Stimulated activated CD8-positive, alpha-beta memory T cell treated with anti-CD3 and anti-CD28 coated beads, Interleukin-12 subunit alpha, Interleukin-12 subunit beta, amount 100 ng/mL, for 24 hours (primary cell): ENCODE measurements around the gene FBN1.

Experiments used
- DNase-seq: peaks from one replicate; pipeline ENCODE4 v3.0.0-alpha.2; 2020; ENCODE audit errors: extremely low read depth

FBN1 gene

GRCh38 chr15:48581219-48581618, 64.3 kb downstream of the FBN1 start:
- DNase-seq = no peak

GRCh38 chr15:48580736-48581135, 64.8 kb downstream of the FBN1 start:
- DNase-seq = no peak

- DNase-seq = no peak
These were observed 65.4 kb downstream of the FBN1 start for GRCh38 chr15:48579945-48580671.

GRCh38 chr15:48578965-48579364, 66.5 kb downstream of the FBN1 start:
- DNase-seq = no peak

GRCh38 chr15:48577469-48577868, 68.0 kb downstream of the FBN1 start:
- DNase-seq = no peak

- DNase-seq = no peak
These were observed 71.3 kb downstream of the FBN1 start for GRCh38 chr15:48574187-48574586.

GRCh38 chr15:48573780-48574179, 71.7 kb downstream of the FBN1 start:
- DNase-seq = no peak

GRCh38 chr15:48572823-48573222, 72.7 kb downstream of the FBN1 start:
- DNase-seq = no peak

- DNase-seq = no peak
These were observed 74.0 kb downstream of the FBN1 start for GRCh38 chr15:48571510-48571909.

GRCh38 chr15:48570822-48571221, 74.7 kb downstream of the FBN1 start:
- DNase-seq = no peak

GRCh38 chr15:48569591-48570302, 75.8 kb downstream of the FBN1 start:
- DNase-seq = no peak

GRCh38 chr15:48566668-48567067, 78.8 kb downstream of the FBN1 start:
- no peak for DNase-seq

- no peak for DNase-seq
These were observed 79.7 kb downstream of the FBN1 start for GRCh38 chr15:48565560-48566482.

GRCh38 chr15:48564690-48565089, 80.8 kb downstream of the FBN1 start:
- DNase-seq = no peak

GRCh38 chr15:48563934-48564333, 81.6 kb downstream of the FBN1 start:
- DNase-seq = no peak

GRCh38 chr15:48560321-48561051, 85.0 kb downstream of the FBN1 start:
- no peak for DNase-seq

GRCh38 chr15:48559285-48559684, 86.2 kb downstream of the FBN1 start:
- no peak for DNase-seq

- no peak for DNase-seq
These were observed 87.3 kb downstream of the FBN1 start for GRCh38 chr15:48558226-48558625.

GRCh38 chr15:48557335-48557734, 88.2 kb downstream of the FBN1 start:
- DNase-seq = no peak

GRCh38 chr15:48556159-48556897, 89.2 kb downstream of the FBN1 start:
- DNase-seq = no peak
